CD14-positive monocyte (primary cell): ENCODE results near the gene LIM2. TPM values are rescaled to one million over a fixed set of nuclear protein-coding genes. Genes with fewer than 3 reads are reported as not detected.

ENCODE experiments used
- DNase-seq, 3 donors: peaks; one replicate each; pipeline ENCODE4 v3.0.0-alpha.2; 2011 to 2022
- H2AFZ ChIP-seq: 2 replicates; pipeline ENCODE4 v1.6.0; 2012; ENCODE audit warnings: mild to moderate bottlenecking, low read depth, low read length, inconsistent platforms; ENCODE audit not compliant: insufficient read depth, poor library complexity, severe bottlenecking
- H3K27ac ChIP-seq, 2 donors: 1 replicate in 1 of 2; 2 replicates in 1 of 2; pipeline ENCODE4 v1.5.1; 2012 to 2013; ENCODE audit warnings: low read length in 2 of 2, control low read depth in 1 of 2, inconsistent platforms in 1 of 2, low read depth in 1 of 2, mild to moderate bottlenecking in 1 of 2
- H3K27me3 ChIP-seq, 2 donors: one replicate each; pipeline versions ENCODE4 v1.6.0 to v1.6.1; 2011 to 2013; ENCODE audit warnings: low read length in 2 of 2; ENCODE audit not compliant: control insufficient read depth in 2 of 2, insufficient read depth in 2 of 2
- H3K36me3 ChIP-seq, 2 donors: replicated peaks in 1 of 2; 1 replicate in 1 of 2; 2 replicates in 1 of 2; pipeline versions ENCODE4 v1.5.1 to v1.6.1; 2012 to 2013; ENCODE audit warnings: low read length in 2 of 2, control low read depth in 1 of 2, inconsistent platforms in 1 of 2, mild to moderate bottlenecking in 1 of 2; ENCODE audit not compliant: insufficient read depth in 2 of 2, control insufficient read depth in 1 of 2
- H3K4me1 ChIP-seq, 2 donors: 1 replicate in 1 of 2; 2 replicates in 1 of 2; pipeline versions ENCODE4 v1.5.1 to v1.6.1; 2012 to 2013; ENCODE audit warnings: low read length in 2 of 2, control low read depth in 1 of 2, inconsistent platforms in 1 of 2, mild to moderate bottlenecking in 1 of 2, moderate library complexity in 1 of 2; ENCODE audit not compliant: insufficient read depth in 2 of 2, control insufficient read depth in 1 of 2
- H3K4me2 ChIP-seq: replicated peaks from 2 replicates; pipeline ENCODE3; 2012; ENCODE audit warnings: low read length, moderate library complexity, mild to moderate bottlenecking; ENCODE audit not compliant: poor library complexity, severe bottlenecking; ENCODE audit errors: extremely low read depth
- H3K4me3 ChIP-seq, 3 experiments: fragments of 200-600 bp in 1 of 3; sonication (generic) in 1 of 3; replicated peaks in 1 of 3; 1 replicate in 2 of 3; 2 replicates in 1 of 3; pipeline ENCODE4 v1.5.1; 2011 to 2013; ENCODE audit warnings: low read length in 3 of 3, mild to moderate bottlenecking in 3 of 3, control low read depth in 2 of 3, low read depth in 2 of 3, inconsistent platforms in 1 of 3, moderate library complexity in 1 of 3
- H3K79me2 ChIP-seq: 2 replicates; pipeline ENCODE4 v1.6.0; 2012; ENCODE audit warnings: mild to moderate bottlenecking, control low read depth, inconsistent platforms, low read length, moderate library complexity; ENCODE audit not compliant: insufficient read depth
- H3K9ac ChIP-seq: 2 replicates; pipeline ENCODE4 v1.6.0; 2017; ENCODE audit warnings: low read length, mild to moderate bottlenecking; ENCODE audit not compliant: insufficient read depth, poor library complexity, severe bottlenecking
- H3K9me3 ChIP-seq, 2 donors: replicated peaks in 1 of 2; 1 replicate in 1 of 2; 2 replicates in 1 of 2; pipeline versions ENCODE4 v1.5.1 to v1.6.1; 2012 to 2013; ENCODE audit warnings: low read length in 2 of 2, control low read depth in 1 of 2; ENCODE audit not compliant: control insufficient read depth in 1 of 2, insufficient read depth in 1 of 2
- H4K20me1 ChIP-seq: 2 replicates; pipeline ENCODE4 v1.6.0; 2012; ENCODE audit warnings: mild to moderate bottlenecking, low read length, control low read depth, moderate library complexity; ENCODE audit not compliant: insufficient read depth
- H3K27ac Mint-ChIP-seq, 7 donors: one replicate each; pipeline ENCODE4 v1.8.0; 2020; ENCODE audit warnings: mild to moderate bottlenecking in 7 of 7, mixed read lengths in 7 of 7, moderate library complexity in 6 of 7, inconsistent platforms in 2 of 7
- H3K27me3 Mint-ChIP-seq, 3 donors: one replicate each; pipeline ENCODE4 v1.8.0; 2021 to 2022; ENCODE audit warnings: low read depth in 3 of 3, mild to moderate bottlenecking in 3 of 3, mixed read lengths in 3 of 3, moderate library complexity in 3 of 3, inconsistent platforms in 1 of 3
- H3K36me3 Mint-ChIP-seq, 2 donors: one replicate each; pipeline ENCODE4 v1.8.0; 2020; ENCODE audit warnings: mixed read lengths in 2 of 2, inconsistent platforms in 1 of 2, mild to moderate bottlenecking in 1 of 2
- H3K4me1 Mint-ChIP-seq: one replicate; pipeline ENCODE4 v1.8.0; 2020; ENCODE audit warnings: mild to moderate bottlenecking, mixed read lengths
- H3K4me3 Mint-ChIP-seq, 2 donors: one replicate each; pipeline ENCODE4 v1.8.0; 2020; ENCODE audit warnings: mild to moderate bottlenecking in 2 of 2, mixed read lengths in 2 of 2, moderate library complexity in 1 of 2
- H3K9me3 Mint-ChIP-seq, 7 donors: one replicate each; pipeline ENCODE4 v1.8.0; 2020 to 2022; ENCODE audit warnings: mixed read lengths in 7 of 7, mild to moderate bottlenecking in 6 of 7, moderate library complexity in 6 of 7, inconsistent platforms in 2 of 7
- CTCF ChIP-seq: fragments of 200-600 bp; IDR thresholded peaks from one replicate; pipeline ENCODE4 v1.8.0; 2022; ENCODE audit warnings: antibody characterized with exemption, mild to moderate bottlenecking
- WGBS: methylation state at CpG from one replicate; pipeline ENCODE4 v1.1.5; 2013; ENCODE audit warnings: missing lambda C conversion rate; ENCODE audit not compliant: insufficient coverage; 5-methylcytosine and 5-hydroxymethylcytosine counted together
- intact Hi-C, 2 donors: fragments of 100-400 bp; cut with micrococcal nuclease; formaldehyde crosslinking; loops; one replicate each; pipeline versions ENCODE4 v1.15.0 to v1.15.1; 2023
- polyA plus RNA-seq, 3 donors: library from polyadenylated mRNA; depleted of rRNA in 1 of 3; unstranded in 2 of 3; stranded (reverse) in 1 of 3; fragments of 300-500 nt in 2 of 3; fragments of >200 nt in 1 of 3; fragmentation: Illumina TruSeq in 2 of 3; gene quantifications; 1 replicate in 2 of 3; 2 replicates in 1 of 3; pipeline ENCODE4 v1.2.3, GENCODE V29; 2012 to 2021

The LIM2 gene
- polyA plus RNA-seq, 3 donors: not detected

GRCh38 chr19:51359294-51359693 is 28.5 kb downstream of the LIM2 start:
- Histone ChIP-seq H3K27me3 (no peaks in the 10 kb centered on the region), H3K79me2 (peaks cover 27% of the 10 kb centered on the region), H3K36me3 (peaks cover 2 to 6% of the 10 kb centered on the region in 2 donors), H3K9ac (no peak overlapping the region), H3K4me1 (peaks cover 0 to 17% of the 10 kb centered on the region in 2 donors), H3K9me3 (no peaks in the 10 kb centered on the region), H3K4me2 (no peak overlapping the region), H4K20me1 (no peaks in the 10 kb centered on the region), H3K4me3 (no peak overlapping the region), H3K27ac (no peak overlapping the region), H2AFZ (no peak overlapping the region)
- Mint-ChIP-seq H3K9me3 (no peaks in the 10 kb centered on the region), H3K27me3 (no peaks in the 10 kb centered on the region), H3K4me3 (no peak overlapping the region), H3K27ac (peak overlapping the region in 2 of 7 donors; percentile 18 to 54), H3K4me1 (peaks cover 20% of the 10 kb centered on the region), H3K36me3 (peaks cover 19 to 32% of the 10 kb centered on the region in 2 donors)
- intact Hi-C loops: no loop called here
- no peak for TF ChIP-seq CTCF
- WGBS: no CpG with 5 or more reads among the region's 4 CpGs
- DNase-seq: no peak

GRCh38 chr19:51357952-51358351 is 29.8 kb downstream of the LIM2 start:
- Histone ChIP-seq H2AFZ (no peak overlapping the region), H3K4me1 (peaks cover 0 to 8% of the 10 kb centered on the region in 2 donors), H3K79me2 (peaks cover 18% of the 10 kb centered on the region), H3K27ac (no peak overlapping the region), H3K27me3 (no peaks in the 10 kb centered on the region), H3K4me2 (no peak overlapping the region), H3K36me3 (peaks cover 8 to 12% of the 10 kb centered on the region in 2 donors), H3K4me3 (no peak overlapping the region), H4K20me1 (no peaks in the 10 kb centered on the region), H3K9me3 (no peaks in the 10 kb centered on the region), H3K9ac (no peak overlapping the region)
- no peak for DNase-seq
- H3K27ac Mint-ChIP-seq: peak overlapping the region in 2 of 7 donors; percentile 41 to 54
- no peak for TF ChIP-seq CTCF
- no peak overlapping the region for H3K4me3 Mint-ChIP-seq
- H3K36me3 Mint-ChIP-seq: peaks cover 20 to 39% of the 10 kb centered on the region in 2 donors
- 98% methylated on average over 4 of the region's 7 CpGs for WGBS
- no peaks in the 10 kb centered on the region for H3K27me3 Mint-ChIP-seq
- intact Hi-C loops: no loop called here
- H3K9me3 Mint-ChIP-seq: no peaks in the 10 kb centered on the region
- peaks cover 9% of the 10 kb centered on the region for H3K4me1 Mint-ChIP-seq
